Fibroblast of skin of right biceps (primary cell): ENCODE data around the gene UGT1A10.
A peak's percentile ranks its signal among the peaks of the same experiment; 100 is the strongest.

Experiments
- DNase-seq: peaks from one replicate; pipeline ENCODE4 v3.0.0-alpha.2; 2013

Gene UGT1A10

GRCh38 chr2:233656443-233656842 is 20.2 kb downstream of the UGT1A10 start:
- no peak for DNase-seq

DNA sequence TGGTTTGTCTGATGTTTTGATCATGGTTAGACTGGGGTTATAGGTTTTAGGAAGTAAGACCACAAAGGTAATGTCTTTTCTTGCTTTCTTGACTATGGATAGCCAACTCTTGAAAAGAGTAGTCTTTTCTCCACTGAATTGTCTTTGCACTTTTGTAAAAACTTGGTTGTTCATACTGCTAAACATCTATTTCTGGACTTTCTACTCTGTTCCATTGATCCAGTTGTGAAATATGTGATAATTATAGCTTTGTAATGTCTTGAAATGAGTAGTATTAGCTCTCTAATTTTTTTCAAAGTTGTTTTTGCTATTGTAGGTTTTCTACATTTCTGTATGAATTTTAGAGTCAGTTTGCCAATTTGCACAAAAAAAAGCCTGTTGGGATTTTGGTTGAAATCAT is 22.4 kb downstream of the UGT1A10 start:
- DNase-seq, result no peak

GRCh38 chr2:233663911-233664310 is 27.7 kb downstream of the UGT1A10 start:
- no peak for DNase-seq

GRCh38 chr2:233668605-233669260 is 32.5 kb downstream of the UGT1A10 start:
- no peak for DNase-seq

DNA sequence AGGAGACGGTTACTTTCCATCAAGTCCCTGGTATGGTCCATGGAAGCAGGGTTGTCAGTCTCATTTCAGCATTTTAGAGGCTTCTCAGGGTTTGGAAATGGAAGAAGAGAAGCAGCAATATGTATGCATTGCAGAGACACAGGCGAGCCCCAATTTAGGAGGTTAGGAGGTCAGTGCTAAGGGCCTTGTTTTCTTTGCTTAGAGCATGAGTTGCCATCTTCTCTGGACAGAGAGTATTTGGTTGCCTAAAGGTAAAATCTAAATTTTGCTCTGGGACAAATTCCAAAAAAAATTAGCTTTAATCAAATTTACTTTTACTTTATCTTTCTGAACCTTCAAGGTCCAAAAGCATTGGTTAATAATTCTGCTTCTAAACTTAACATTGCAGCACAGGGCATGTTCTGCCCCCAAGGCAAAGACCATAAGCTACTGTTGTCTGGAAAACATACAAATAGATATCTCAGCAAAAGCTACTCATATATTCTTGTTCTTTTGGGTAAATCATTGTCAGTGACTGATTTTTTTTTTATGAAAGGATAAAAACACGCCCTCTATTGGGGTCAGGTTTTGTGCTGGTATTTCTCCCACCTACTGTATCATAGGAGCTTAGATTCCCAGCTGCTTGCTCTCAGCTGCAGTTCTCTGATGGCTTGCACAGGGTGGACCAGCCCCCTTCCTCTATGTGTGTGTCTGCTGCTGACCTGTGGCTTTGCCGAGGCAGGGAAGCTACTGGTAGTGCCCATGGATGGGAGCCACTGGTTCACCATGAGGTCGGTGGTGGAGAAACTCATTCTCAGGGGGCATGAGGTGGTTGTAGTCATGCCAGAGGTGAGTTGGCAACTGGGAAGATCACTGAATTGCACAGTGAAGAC is 35.3 kb downstream of the UGT1A10 start, which contains the start of gene UGT1A9:
Gene UGT1A9 (plus strand): TSS at position 609 of the 872 bp plus-strand sequence. CDS start 37 bp downstream, at position 646.
- DNase-seq, result no peak

- no peak for DNase-seq
Observed at GRCh38 chr2:233672886-233673285, 36.6 kb downstream of the UGT1A10 start.

DNA sequence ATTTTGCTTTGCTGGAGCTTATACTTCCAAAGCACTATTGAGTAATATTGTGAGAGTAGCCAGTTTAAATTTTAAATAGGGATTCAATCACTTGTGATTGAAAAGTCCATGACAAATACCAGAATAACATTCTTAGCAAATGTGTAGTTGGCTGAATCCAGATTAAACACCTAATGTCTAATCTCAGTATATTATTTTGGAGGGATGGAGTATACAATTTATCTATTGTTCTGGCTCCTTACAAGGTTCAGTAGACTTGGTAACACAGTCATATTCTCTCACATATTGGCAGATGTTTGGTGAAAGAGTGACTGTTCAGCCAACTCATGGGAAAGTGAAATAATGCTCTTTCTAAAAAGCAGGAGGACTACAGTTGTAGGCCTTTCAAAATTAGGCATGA is 37.6 kb downstream of the UGT1A10 start:
- no peak for DNase-seq

DNA sequence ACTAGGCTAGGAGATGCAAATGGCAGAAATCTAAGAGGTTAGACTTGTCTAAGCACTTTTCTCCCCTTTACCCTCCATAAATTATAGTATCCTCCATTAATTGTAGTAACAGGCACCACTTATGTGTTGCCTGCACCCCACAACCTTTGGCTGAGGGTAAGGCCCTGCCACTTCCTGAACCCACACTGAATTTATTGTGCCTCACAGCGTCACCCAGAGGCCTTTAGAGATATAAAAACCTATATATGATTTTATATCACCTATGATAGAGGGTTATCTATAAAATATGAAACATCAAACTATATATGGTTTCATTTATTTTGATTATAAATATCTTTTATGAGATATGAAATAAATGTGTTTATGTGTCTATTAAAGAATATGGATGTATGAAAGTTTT is 38.1 kb downstream of the UGT1A10 start:
- no peak for DNase-seq

GRCh38 chr2:233674995-233675394 is 38.7 kb downstream of the UGT1A10 start:
- no peak for DNase-seq

DNA sequence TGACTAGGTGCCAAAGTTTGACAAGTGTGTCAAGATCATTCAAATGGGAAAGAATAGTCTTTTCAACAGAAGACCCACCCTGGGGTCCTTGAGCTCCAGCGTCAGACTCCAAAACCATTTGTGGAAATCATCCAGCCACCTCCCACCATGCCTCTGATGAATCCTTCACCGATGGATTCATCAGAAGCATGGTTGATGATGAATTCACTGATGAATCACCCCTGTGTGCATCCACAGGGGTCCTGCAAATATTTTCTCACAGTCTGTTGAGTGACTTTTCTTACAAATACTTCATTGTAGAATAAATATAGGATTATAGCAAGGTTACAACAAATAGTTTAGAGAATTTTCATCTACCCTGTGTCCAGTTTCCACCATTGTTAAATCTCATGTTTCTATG is 39.8 kb downstream of the UGT1A10 start:
- DNase-seq, result peak; percentile 9

DNA sequence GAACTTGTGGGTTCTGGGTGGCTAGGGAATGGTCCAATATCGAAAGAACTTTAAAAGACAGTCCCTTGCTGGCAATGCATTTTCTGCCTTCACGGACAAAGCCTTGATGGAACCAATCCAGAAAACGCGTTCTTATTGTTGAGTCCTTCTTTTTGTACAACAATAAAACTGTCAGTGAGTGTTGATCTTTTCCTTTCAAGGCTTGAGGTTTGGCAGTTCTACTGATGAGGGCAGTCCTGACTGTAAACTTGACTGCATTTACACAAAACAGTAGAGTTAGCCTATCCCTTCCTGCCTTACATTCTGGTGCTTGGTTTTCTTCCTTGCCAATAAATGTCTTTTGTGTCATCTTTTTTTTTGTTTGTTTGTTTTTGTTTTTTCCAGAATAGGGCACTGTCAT is 42.9 kb downstream of the UGT1A10 start:
- no peak for DNase-seq

GRCh38 chr2:233680361-233681045 is 44.3 kb downstream of the UGT1A10 start:
- no peak for DNase-seq

DNA sequence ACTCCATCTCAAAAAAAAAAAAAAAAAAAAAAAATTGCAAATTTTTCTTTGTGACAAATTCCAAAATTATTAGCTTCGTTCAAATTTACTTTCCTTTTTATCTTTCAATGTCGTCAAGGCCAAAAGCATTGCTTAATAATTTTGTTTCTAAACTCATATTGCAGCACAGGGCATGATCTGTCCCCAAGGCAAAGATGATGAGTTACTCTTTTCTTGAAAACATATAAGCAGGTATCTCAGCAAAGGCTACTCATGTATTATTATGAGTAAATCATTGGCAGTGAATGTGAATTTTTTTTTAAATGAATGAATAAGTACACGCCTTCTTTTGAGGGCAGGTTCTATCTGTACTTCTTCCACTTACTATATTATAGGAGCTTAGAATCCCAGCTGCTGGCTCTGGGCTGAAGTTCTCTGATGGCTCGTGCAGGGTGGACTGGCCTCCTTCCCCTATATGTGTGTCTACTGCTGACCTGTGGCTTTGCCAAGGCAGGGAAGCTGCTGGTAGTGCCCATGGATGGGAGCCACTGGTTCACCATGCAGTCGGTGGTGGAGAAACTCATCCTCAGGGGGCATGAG is 45.4 kb downstream of the UGT1A10 start, which contains the start of gene UGT1A7:
Gene UGT1A7 (plus strand): TSS at position 381 of the 579 bp plus-strand sequence. CDS start 37 bp downstream, at position 418.
- no peak for DNase-seq

DNA sequence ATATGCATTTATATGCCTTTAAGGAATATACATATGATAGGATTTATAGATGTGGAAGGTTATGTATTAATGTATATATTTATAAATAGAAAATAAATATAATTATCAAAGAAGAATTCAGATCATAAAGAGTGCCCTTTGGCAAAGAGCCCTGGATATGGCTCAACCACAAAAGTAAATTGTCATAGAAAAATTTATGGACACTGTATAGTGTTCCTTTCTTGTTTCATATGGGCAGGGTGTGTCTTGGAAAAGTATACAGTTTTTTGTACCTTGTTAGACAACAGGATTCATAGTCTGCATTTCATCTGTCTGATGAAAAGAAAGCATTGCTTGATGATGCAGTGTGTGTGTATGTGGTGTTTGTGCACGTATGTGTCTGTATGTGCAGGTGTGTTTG is 48.4 kb downstream of the UGT1A10 start:
- DNase-seq, result no peak

- DNase-seq, result no peak
Observed at GRCh38 chr2:233686928-233687327, 50.7 kb downstream of the UGT1A10 start.

DNA sequence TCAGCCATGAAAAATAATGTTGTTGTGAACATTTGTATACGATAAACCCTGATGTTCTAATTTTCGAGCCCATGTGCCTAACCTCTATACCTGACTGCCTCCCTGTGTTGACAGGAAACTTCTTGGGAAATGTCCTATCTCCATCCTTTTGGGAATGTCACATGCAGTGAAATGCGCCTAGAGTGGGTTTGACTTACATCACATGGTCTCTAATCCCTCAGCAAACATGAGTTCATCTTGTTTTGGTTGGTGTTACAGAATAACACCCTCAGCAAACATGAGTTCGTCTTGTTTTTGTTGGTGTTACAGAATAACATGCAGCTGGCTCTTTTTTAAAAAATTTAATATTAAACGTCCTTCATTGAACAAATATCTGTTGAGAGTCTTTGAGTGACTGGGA is 52.1 kb downstream of the UGT1A10 start:
- no peak for DNase-seq

GRCh38 chr2:233689031-233689430 is 52.8 kb downstream of the UGT1A10 start:
- no peak for DNase-seq

DNA sequence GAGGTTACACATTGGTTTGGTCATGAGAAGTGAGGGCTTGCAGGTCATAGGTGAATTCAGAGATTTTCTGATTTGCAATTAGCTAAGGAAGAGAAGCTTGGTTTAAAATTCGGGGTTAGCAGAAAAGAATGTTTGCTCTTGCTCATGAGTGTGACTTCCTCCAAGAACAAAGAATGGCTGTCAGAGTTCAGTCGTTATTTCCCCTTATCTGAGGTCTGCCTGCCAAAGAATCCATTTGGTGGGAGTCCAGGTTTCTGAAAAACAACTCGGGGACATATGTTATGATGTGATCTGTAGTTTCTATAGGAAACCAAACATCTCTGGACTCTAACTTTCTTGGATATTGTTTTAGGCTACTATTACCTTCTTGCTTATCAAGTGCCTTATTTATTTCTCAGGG is 53.3 kb downstream of the UGT1A10 start:
- DNase-seq, result no peak

DNA sequence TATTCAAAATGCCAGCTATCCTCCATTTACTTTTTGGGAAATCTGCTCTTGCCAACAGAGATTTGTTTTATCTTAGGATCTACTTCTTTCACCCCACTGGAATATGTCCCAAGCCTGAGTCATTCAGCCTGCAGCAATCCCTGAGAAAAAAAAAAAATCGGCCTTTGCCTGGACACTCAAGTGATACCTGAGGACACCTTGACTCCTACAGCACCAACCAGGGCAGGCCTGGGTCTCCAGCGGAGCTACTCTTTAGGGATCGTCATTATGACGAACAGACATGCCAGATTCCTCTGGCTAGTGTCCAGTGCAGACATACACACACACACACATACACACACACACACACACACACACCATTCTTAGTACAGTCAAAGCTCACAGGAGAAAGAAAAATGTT is 54.2 kb downstream of the UGT1A10 start:
- no peak for DNase-seq

- DNase-seq, result no peak
Observed at GRCh38 chr2:233691443-233692433, 55.5 kb downstream of the UGT1A10 start.

DNA sequence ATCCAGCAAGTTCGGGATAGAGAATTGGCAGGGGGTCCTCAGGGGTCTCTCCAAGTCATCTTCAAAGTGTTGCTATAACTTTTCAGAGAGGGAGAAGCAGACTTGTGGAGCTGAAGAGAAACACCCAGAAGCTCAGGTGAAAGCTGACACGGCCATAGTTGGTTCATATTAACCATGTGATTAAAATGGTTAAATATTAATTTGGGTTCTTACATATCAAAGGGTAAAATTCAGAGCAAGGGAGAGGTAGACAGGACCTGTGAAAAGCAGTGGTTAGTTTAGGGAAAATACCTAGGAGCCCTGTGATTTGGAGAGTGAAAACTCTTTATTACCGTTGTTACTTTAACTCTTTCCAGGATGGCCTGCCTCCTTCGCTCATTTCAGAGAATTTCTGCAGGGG is 56.4 kb downstream of the UGT1A10 start, which contains the start of gene UGT1A6:
Gene UGT1A6 (plus strand): TSS at position 243 of the 400 bp plus-strand sequence. CDS start 115 bp downstream, at position 358.
- no peak for DNase-seq

- DNase-seq, result no peak
Observed at GRCh38 chr2:233693963-233694362, 57.7 kb downstream of the UGT1A10 start.
